H9 (cell line): Measurements from ENCODE around the gene CLEC2D. TPM values are rescaled to one million over a fixed set of nuclear protein-coding genes. Genes with fewer than 3 reads are reported as not detected.
A peak's percentile ranks its signal among the peaks of the same experiment; 100 is the strongest.

Experiments
- DNase-seq: peaks from one replicate; pipeline ENCODE4 v3.0.0-alpha.2; 2017
- H2AFZ ChIP-seq: one replicate; pipeline ENCODE4 v1.6.1; 2013; ENCODE audit warnings: mild to moderate bottlenecking, low read length, control low read depth, moderate library complexity
- H2AK5ac ChIP-seq: 2 replicates; pipeline ENCODE4 v1.6.1; 2013; ENCODE audit warnings: low read length, control low read depth, mixed read lengths; ENCODE audit not compliant: insufficient read length
- H2BK120ac ChIP-seq: one replicate; pipeline ENCODE4 v1.6.1; 2013; ENCODE audit warnings: low read depth, mild to moderate bottlenecking, low read length, control low read depth, inconsistent platforms; ENCODE audit not compliant: poor library complexity, severe bottlenecking
- H2BK12ac ChIP-seq: 2 replicates; pipeline ENCODE4 v1.6.1; 2013; ENCODE audit warnings: low read length, control low read depth, mixed read lengths, low read depth; ENCODE audit not compliant: insufficient read length
- H2BK15ac ChIP-seq: 2 replicates; pipeline ENCODE4 v1.6.1; 2013; ENCODE audit warnings: low read depth, low read length, control low read depth
- H2BK20ac ChIP-seq: one replicate; pipeline ENCODE4 v1.6.1; 2013; ENCODE audit warnings: low read depth, mild to moderate bottlenecking, low read length, control low read depth, inconsistent platforms; ENCODE audit not compliant: poor library complexity, severe bottlenecking
- H2BK5ac ChIP-seq: 2 replicates; pipeline ENCODE4 v1.6.1; 2013; ENCODE audit warnings: low read length, control low read depth, mixed read lengths; ENCODE audit not compliant: insufficient read length
- H3K14ac ChIP-seq: 2 replicates; pipeline ENCODE4 v1.6.1; 2013; ENCODE audit warnings: low read length, control low read depth; ENCODE audit not compliant: insufficient read depth
- H3K18ac ChIP-seq: 2 replicates; pipeline ENCODE4 v1.6.1; 2013; ENCODE audit warnings: low read depth, mild to moderate bottlenecking, mixed read lengths, low read length, control low read depth; ENCODE audit not compliant: insufficient read length
- H3K23ac ChIP-seq: 2 replicates; pipeline ENCODE4 v1.6.1; 2013; ENCODE audit warnings: low read length, control low read depth, mixed read lengths, low read depth; ENCODE audit not compliant: insufficient read length
- H3K23me2 ChIP-seq: 2 replicates; pipeline ENCODE4 v1.6.1; 2013; ENCODE audit warnings: low read depth, mild to moderate bottlenecking, mixed read lengths, low read length, control low read depth; ENCODE audit not compliant: insufficient read length, poor library complexity, severe bottlenecking
- H3K27ac ChIP-seq: 2 replicates; pipeline ENCODE4 v1.5.1; 2013; ENCODE audit warnings: low read length, control low read depth, mixed read lengths, low read depth; ENCODE audit not compliant: insufficient read length
- H3K27me3 ChIP-seq: 2 replicates; pipeline ENCODE4 v1.6.1; 2013; ENCODE audit warnings: low read length, control low read depth, inconsistent platforms; ENCODE audit not compliant: insufficient read depth
- H3K4ac ChIP-seq: 2 replicates; pipeline ENCODE4 v1.6.1; 2013; ENCODE audit warnings: low read depth, mild to moderate bottlenecking, control low read depth, inconsistent platforms, low read length, moderate library complexity
- H3K4me1 ChIP-seq: 2 replicates; pipeline ENCODE4 v1.6.1; 2013; ENCODE audit warnings: low read length, control low read depth, inconsistent platforms; ENCODE audit not compliant: insufficient read depth
- H3K4me2 ChIP-seq: 2 replicates; pipeline ENCODE4 v1.6.1; 2013; ENCODE audit warnings: low read length, control low read depth, mixed read lengths; ENCODE audit not compliant: insufficient read length, insufficient read depth
- H3K56ac ChIP-seq: 2 replicates; pipeline ENCODE4 v1.6.1; 2013; ENCODE audit warnings: low read depth, mild to moderate bottlenecking, mixed read lengths, low read length, control low read depth; ENCODE audit not compliant: insufficient read length
- H3K79me1 ChIP-seq: 2 replicates; pipeline ENCODE4 v1.6.1; 2013; ENCODE audit warnings: low read depth, mild to moderate bottlenecking, moderate library complexity, low read length, control low read depth, inconsistent platforms; ENCODE audit not compliant: insufficient read depth, poor library complexity, severe bottlenecking
- H3K79me2 ChIP-seq: 2 replicates; pipeline ENCODE4 v1.6.1; 2013; ENCODE audit warnings: low read length, control low read depth, inconsistent platforms; ENCODE audit not compliant: insufficient read depth
- H3K9ac ChIP-seq: 2 replicates; pipeline ENCODE4 v1.6.1; 2013; ENCODE audit warnings: low read length, control low read depth, mixed read lengths; ENCODE audit not compliant: insufficient read length; ENCODE audit errors: extremely low read depth
- H3K9me3 ChIP-seq: one replicate; pipeline ENCODE4 v1.6.1; 2013; ENCODE audit warnings: low read depth, low read length, inconsistent platforms; ENCODE audit not compliant: control insufficient read depth
- H3T11ph ChIP-seq: one replicate; pipeline ENCODE4 v1.6.1; 2013; ENCODE audit warnings: mild to moderate bottlenecking, low read length, control low read depth, inconsistent platforms
- H4K20me1 ChIP-seq: one replicate; pipeline ENCODE4 v1.6.1; 2013; ENCODE audit not compliant: control insufficient read depth, insufficient read length, insufficient read depth
- H4K5ac ChIP-seq: 2 replicates; pipeline ENCODE4 v1.6.1; 2013; ENCODE audit warnings: low read depth, mild to moderate bottlenecking, mixed read lengths, low read length, control low read depth; ENCODE audit not compliant: insufficient read length
- H4K8ac ChIP-seq: replicated peaks from 2 replicates; pipeline ENCODE4 v1.6.1; 2013; ENCODE audit warnings: low read length, control low read depth, mixed read lengths, low read depth; ENCODE audit not compliant: insufficient read length
- H4K91ac ChIP-seq: 2 replicates; pipeline ENCODE4 v1.6.1; 2013; ENCODE audit warnings: low read depth, mild to moderate bottlenecking, moderate library complexity, mixed read lengths, low read length, control low read depth; ENCODE audit not compliant: insufficient read length
- H3K27ac Mint-ChIP-seq, 3 experiments: 2 replicates in 2 of 3; 3 replicates in 1 of 3; pipeline ENCODE4 v1.8.0; 2020 to 2021; ENCODE audit warnings: mixed read lengths in 3 of 3, mild to moderate bottlenecking in 1 of 3, moderate library complexity in 1 of 3
- H3K27me3 Mint-ChIP-seq: 2 replicates; pipeline ENCODE4 v1.8.0; 2021; ENCODE audit warnings: low read depth, mild to moderate bottlenecking, moderate library complexity, mixed read lengths
- H3K36me3 Mint-ChIP-seq, 3 experiments: 2 replicates in 2 of 3; 3 replicates in 1 of 3; pipeline ENCODE4 v1.8.0; 2020 to 2021; ENCODE audit warnings: low read depth in 3 of 3, mixed read lengths in 3 of 3; ENCODE audit not compliant: insufficient read depth in 1 of 3
- H3K4me1 Mint-ChIP-seq, 2 experiments: 2 replicates each; pipeline ENCODE4 v1.8.0; 2020; ENCODE audit warnings: mixed read lengths in 2 of 2
- H3K4me3 Mint-ChIP-seq, 2 experiments: 2 replicates in 1 of 2; 3 replicates in 1 of 2; pipeline ENCODE4 v1.8.0; 2020 to 2021; ENCODE audit warnings: mild to moderate bottlenecking in 2 of 2, mixed read lengths in 2 of 2, moderate library complexity in 1 of 2
- H3K9me3 Mint-ChIP-seq, 2 experiments: 2 replicates in 1 of 2; 3 replicates in 1 of 2; pipeline ENCODE4 v1.8.0; 2020; ENCODE audit warnings: mild to moderate bottlenecking in 2 of 2, mixed read lengths in 2 of 2, moderate library complexity in 1 of 2
- CTCF ChIP-seq: fragments of 200-600 bp; sonication (generic); conservative IDR thresholded peaks from 3 replicates; pipeline ENCODE4 v1.8.0; 2021; ENCODE audit warnings: antibody characterized with exemption, mild to moderate bottlenecking
- WGBS: extraction: QIAGEN DNeasy Blood & Tissue Kit; methylation state at CpG from one replicate; pipeline ENCODE4 v1.1.7; 2013; ENCODE audit warnings: missing lambda C conversion rate, low lambda C conversion rate, mixed read lengths; ENCODE audit not compliant: insufficient read length; ENCODE audit errors: extremely low coverage; 5-methylcytosine and 5-hydroxymethylcytosine counted together
- total RNA-seq: library from RNA; stranded (reverse); gene quantifications from 2 replicates; pipeline ENCODE4 v1.2.1, GENCODE V29; 2021

The CLEC2D gene
- total RNA-seq, 1 experiment from 2014 or later = 2.1 TPM

- H3K56ac ChIP-seq = no peak overlapping the region
- H3K4me1 Mint-ChIP-seq = peaks cover 3 to 4% of the 10 kb centered on the region in 2 experiments; a peak in 2 of 4 replicates
Observed at GRCh38 chr12:9668161-9669018, 1.1 kb upstream of the CLEC2D start.

More at GRCh38 chr12:9668161-9669018, 1.1 kb upstream of the CLEC2D start:
- Mint-ChIP-seq H3K4me3 (no peak overlapping the region), H3K9me3 (no peaks in the 10 kb centered on the region), H3K27me3 (no peaks in the 10 kb centered on the region; the same call in 1 of the 2 replicates), H3K27ac (0 out of 7 replicates have a peak overlapping the region, but pooled peaks of 1 of the 3 experiments have one; percentile 14), H3K36me3 (peaks cover 7 to 18% (median 14%) of the 10 kb centered on the region in 3 experiments; a peak in 6 of 7 replicates)
- Histone ChIP-seq H3K79me1 (no peaks in the 10 kb centered on the region), H3K18ac (no peak overlapping the region), H3K27ac (no peak overlapping the region), H3K4ac (no peak overlapping the region), H3K23ac (no peak overlapping the region), H4K5ac (no peak overlapping the region), H4K20me1 (no peaks in the 10 kb centered on the region), H3K27me3 (no peaks in the 10 kb centered on the region), H3T11ph (no peak overlapping the region), H3K4me1 (no peaks in the 10 kb centered on the region), H2AFZ (no peak overlapping the region), H2BK5ac (no peak overlapping the region), H2BK15ac (no peak overlapping the region), H2BK120ac (no peak overlapping the region), H3K4me2 (no peak overlapping the region), H3K14ac (no peak overlapping the region), H3K9me3 (no peaks in the 10 kb centered on the region), H2BK20ac (no peak overlapping the region), H2AK5ac (no peak overlapping the region), H3K9ac (no peak overlapping the region), H3K79me2 (no peaks in the 10 kb centered on the region), H2BK12ac (no peak overlapping the region), H3K23me2 (no peaks in the 10 kb centered on the region), H4K8ac (no peak overlapping the region), H4K91ac (no peak overlapping the region)
- no peak for TF ChIP-seq CTCF
- no peak for DNase-seq
- 100% methylated on average over 3 of the region's 4 CpGs for WGBS
